Measurements from ENCODE around the gene TSC22D3. TPM values are rescaled to one million over a fixed set of nuclear protein-coding genes. Genes with fewer than 3 reads are reported as not detected.
"Not testable (repeated sequence)": the region's sequence is repeated elsewhere in the genome, so short reads cannot be mapped to it uniquely, and the experiment has no call there.

TSC22D3 gene
- total RNA-seq, 1 donor: 16.0 TPM

DNA sequence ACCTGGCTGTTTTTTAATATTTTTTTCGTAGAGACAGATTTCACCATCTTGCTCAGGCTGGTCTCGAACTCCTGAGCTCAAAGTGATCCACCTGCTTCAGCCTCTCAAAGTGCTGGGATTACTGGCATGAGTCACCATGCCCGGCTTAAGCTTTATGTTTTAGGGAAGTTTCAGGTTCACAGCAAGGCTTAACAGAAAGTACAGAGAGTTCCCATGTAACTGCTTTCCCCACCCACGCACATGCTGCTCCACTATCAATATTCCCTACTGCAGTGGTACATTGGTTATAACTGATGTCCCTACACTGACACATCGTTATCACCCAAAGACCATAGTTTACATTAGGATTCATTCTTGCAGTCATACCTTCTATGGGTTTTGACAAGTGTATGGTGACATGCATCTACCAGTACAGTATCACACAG lies 84.6 kb downstream of the TSC22D3 start:
- peak; percentile 89 for DNase-seq (ENCODE audit: low read depth)
- TF ChIP-seq, protein P1, sequence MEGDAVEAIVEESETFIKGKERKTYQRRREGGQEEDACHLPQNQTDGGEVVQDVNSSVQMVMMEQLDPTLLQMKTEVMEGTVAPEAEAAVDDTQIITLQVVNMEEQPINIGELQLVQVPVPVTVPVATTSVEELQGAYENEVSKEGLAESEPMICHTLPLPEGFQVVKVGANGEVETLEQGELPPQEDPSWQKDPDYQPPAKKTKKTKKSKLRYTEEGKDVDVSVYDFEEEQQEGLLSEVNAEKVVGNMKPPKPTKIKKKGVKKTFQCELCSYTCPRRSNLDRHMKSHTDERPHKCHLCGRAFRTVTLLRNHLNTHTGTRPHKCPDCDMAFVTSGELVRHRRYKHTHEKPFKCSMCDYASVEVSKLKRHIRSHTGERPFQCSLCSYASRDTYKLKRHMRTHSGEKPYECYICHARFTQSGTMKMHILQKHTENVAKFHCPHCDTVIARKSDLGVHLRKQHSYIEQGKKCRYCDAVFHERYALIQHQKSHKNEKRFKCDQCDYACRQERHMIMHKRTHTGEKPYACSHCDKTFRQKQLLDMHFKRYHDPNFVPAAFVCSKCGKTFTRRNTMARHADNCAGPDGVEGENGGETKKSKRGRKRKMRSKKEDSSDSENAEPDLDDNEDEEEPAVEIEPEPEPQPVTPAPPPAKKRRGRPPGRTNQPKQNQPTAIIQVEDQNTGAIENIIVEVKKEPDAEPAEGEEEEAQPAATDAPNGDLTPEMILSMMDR (IDR thresholded peaks at IDR 0.05; ENCODE audit: insufficient read depth, low read depth, low read length): no peak
- no peak overlapping the region for H3K4me3 ChIP-seq (ENCODE audit: low read depth, low read length)

DNA sequence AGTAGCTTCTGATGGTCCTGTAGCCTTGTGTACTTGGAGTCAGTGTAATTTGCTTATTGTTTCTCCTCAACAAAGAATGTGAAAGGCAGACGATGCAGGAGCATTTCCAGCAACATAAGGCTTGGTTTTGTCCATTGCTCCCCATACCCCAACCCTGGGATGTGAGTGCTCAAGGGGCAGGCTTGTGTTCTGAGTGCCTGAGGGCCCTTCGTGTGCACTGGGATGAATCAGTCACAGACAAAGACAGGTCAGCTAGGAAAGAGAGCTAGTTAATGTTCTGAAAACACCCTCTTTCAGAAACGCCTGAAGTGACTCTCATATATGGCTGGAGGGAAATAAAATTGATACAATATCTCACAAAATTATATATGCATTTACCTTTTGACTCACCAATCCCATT lies 88.1 kb downstream of the TSC22D3 start:
- no peak overlapping the region for H3K4me3 ChIP-seq (ENCODE audit: low read depth, low read length)
- TF ChIP-seq, protein P1 (IDR thresholded peaks at IDR 0.05; ENCODE audit: insufficient read depth, low read depth, low read length): no peak
- no peak for DNase-seq (ENCODE audit: low read depth)

DNA sequence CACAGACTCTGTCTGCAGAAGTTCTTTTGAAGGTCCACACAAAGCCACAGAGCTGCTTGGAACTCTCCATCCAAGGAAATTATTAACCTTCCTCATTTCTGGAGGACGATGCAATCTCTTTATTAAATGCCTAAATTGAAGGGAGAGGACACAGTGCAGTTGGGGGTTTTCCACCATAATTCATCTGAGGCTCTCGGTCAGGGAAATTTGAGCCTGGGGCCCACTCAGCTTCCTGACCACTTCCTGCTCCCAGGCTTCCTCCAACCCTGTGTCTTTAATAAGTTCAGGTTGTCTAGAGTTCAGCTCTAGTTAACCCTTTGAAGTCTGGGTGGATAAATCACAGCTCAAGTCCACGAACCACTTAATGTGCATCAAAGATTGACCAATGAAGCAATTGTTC lies 88.8 kb downstream of the TSC22D3 start:
- no peak overlapping the region for H3K4me3 ChIP-seq (ENCODE audit: low read depth, low read length)
- TF ChIP-seq, protein P1 (IDR thresholded peaks at IDR 0.05; ENCODE audit: insufficient read depth, low read depth, low read length): no peak
- DNase-seq (ENCODE audit: low read depth): peak; percentile 34

DNA sequence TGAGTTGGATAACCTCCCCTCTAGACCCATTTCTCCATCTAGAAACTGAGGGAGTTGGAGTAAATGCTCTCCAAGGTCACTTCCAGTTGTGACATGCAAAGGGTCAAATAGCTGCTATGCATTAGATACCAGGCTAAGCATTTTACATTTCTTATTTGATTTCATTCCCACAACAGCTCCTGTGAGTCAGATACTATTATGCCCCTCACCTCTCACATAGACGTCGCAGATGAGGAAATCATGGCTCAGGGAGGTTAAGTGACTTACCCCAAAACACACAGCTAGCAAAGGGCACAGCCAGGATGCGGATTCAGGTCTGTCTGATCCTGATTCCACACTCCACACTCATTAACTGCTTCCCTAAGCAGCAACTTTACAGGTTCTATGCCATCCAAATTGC lies 89.6 kb downstream of the TSC22D3 start:
- H3K4me3 ChIP-seq (ENCODE audit: low read depth, low read length): no peak overlapping the region
- no peak for DNase-seq (ENCODE audit: low read depth)
- TF ChIP-seq, protein P1 (IDR thresholded peaks at IDR 0.05; ENCODE audit: insufficient read depth, low read depth, low read length): no peak

DNA sequence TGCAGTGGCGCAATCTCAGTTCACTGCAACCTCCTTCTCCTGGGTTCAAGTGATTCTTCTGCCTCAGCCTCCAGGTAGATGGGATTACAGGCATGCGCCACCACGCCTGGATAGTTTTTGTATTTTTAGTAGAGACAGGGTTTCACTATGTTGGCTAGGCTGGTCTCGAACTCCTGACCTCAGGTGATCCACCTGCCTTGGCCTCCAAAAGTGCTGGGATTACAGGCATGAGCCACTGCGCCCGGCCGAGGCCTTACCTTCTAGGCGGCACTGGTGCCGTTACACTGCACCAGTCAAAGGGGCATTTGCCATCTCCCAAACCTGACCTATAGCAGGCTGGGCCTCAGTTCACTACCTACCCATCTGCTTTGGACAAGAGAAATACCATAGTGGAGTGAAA lies 90.0 kb downstream of the TSC22D3 start:
- DNase-seq (ENCODE audit: low read depth); H3K4me3 ChIP-seq (ENCODE audit: low read depth, low read length): not testable (repeated sequence)

DNA sequence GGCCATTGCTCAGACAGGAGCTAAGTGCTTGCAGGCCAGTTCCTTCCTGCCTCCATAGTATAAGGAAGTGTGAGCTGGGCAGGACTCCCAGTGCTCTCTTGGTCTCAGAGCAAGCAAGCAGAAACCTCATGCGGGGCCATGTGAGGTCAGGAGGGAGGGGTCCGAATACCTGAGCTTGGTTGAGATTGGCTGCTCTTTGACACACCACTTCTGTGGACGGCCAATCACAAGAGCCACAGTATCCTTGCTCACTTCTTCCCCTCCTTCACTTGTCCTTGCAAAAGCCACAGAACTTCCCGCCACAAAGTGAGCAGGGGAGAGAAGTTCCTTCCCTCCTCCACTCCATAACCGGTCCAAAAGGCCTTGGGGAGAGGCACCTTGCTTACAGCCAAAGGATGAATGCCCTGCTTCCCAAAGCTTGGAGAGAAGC lies 90.6 kb downstream of the TSC22D3 start:
- TF ChIP-seq, protein P1 (IDR thresholded peaks at IDR 0.05; ENCODE audit: insufficient read depth, low read depth, low read length): no peak
- no peak overlapping the region for H3K4me3 ChIP-seq (ENCODE audit: low read depth, low read length)
- DNase-seq (ENCODE audit: low read depth): peak; percentile 53

DNA sequence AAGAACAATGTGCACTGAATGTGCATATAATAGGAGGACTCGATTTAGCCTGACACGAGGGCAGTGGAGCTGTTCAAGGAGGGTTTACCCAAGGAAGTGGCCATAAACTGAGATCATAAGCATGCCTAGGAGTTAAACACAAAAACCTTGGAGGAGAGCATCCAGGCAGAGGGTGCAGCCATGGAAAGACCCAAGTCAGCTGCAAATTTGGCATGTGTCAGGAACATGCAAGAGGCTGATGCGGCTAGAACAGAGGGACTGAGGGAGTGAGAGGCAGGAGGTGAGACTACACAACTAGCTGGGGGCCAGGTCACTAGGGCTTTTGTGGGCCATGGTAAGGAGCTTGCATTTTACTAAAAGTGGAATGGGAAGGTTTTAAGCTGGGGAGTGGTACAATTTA lies 91.7 kb downstream of the TSC22D3 start:
- no peak overlapping the region for H3K4me3 ChIP-seq (ENCODE audit: low read depth, low read length)
- TF ChIP-seq, protein P1 (IDR thresholded peaks at IDR 0.05; ENCODE audit: insufficient read depth, low read depth, low read length): no peak

More for the DNA sequence above, 91.7 kb downstream of the TSC22D3 start:
- DNase-seq (ENCODE audit: low read depth): peak; percentile 8

Measured in fibroblast of villous mesenchyme (primary cell).